Stimulated activated CD4-positive, alpha-beta T cell treated with anti-CD3 and anti-CD28 coated beads, TNF-alpha, amount 100 ng/mL, for 48 hours (primary cell): ENCODE results near the gene STAB2.

Experiments
- DNase-seq, 3 donors: peaks; one replicate each; pipeline ENCODE4 v3.0.0-alpha.2; 2020; ENCODE audit warnings: low read depth in 3 of 3

The STAB2 gene

GRCh38 chr12:103586132-103586531, 941 bp upstream of the STAB2 start:
- no peak for DNase-seq

GRCh38 chr12:103588680-103589079, 1.6 kb downstream of the STAB2 start:
- no peak for DNase-seq

- no peak for DNase-seq
These were observed 2.4 kb downstream of the STAB2 start for GRCh38 chr12:103589517-103589916.

- DNase-seq, result no peak
These were observed 3.2 kb downstream of the STAB2 start for GRCh38 chr12:103590271-103590670.

GRCh38 chr12:103596981-103597380, 9.9 kb downstream of the STAB2 start:
- DNase-seq, result no peak

- DNase-seq, result no peak
These were observed 12.2 kb downstream of the STAB2 start for GRCh38 chr12:103599274-103599673.

- no peak for DNase-seq
These were observed 14.1 kb downstream of the STAB2 start for GRCh38 chr12:103600967-103601728.

GRCh38 chr12:103620395-103620794, 33.3 kb downstream of the STAB2 start:
- no peak for DNase-seq

- no peak for DNase-seq
These were observed 36.6 kb downstream of the STAB2 start for GRCh38 chr12:103623716-103624115.

GRCh38 chr12:103626498-103626897, 39.4 kb downstream of the STAB2 start:
- DNase-seq, result no peak

GRCh38 chr12:103627189-103627855, 40.2 kb downstream of the STAB2 start:
- DNase-seq, result no peak

GRCh38 chr12:103632554-103633216, 45.6 kb downstream of the STAB2 start:
- DNase-seq, result peak; percentile 37 to 50 (median 41)

GRCh38 chr12:103634732-103635131, 47.7 kb downstream of the STAB2 start:
- DNase-seq, result no peak

- no peak for DNase-seq
These were observed 48.3 kb downstream of the STAB2 start for GRCh38 chr12:103635419-103635818.

GRCh38 chr12:103637021-103637420, 49.9 kb downstream of the STAB2 start:
- no peak for DNase-seq

- no peak for DNase-seq
These were observed 50.4 kb downstream of the STAB2 start for GRCh38 chr12:103637429-103637828.

GRCh38 chr12:103639983-103640382, 52.9 kb downstream of the STAB2 start:
- DNase-seq, result no peak

GRCh38 chr12:103640410-103640809, 53.3 kb downstream of the STAB2 start:
- no peak for DNase-seq

- no peak for DNase-seq
These were observed 53.8 kb downstream of the STAB2 start for GRCh38 chr12:103640831-103641230.

GRCh38 chr12:103642240-103642864, 55.3 kb downstream of the STAB2 start:
- DNase-seq, result no peak

- no peak for DNase-seq
These were observed 58.1 kb downstream of the STAB2 start for GRCh38 chr12:103645202-103645601.

- no peak for DNase-seq
These were observed 60.2 kb downstream of the STAB2 start for GRCh38 chr12:103647267-103647666.
